HG03565 (cell line): ENCODE measurements around the gene SLC16A1.
"Not testable (repeated sequence)": the region's sequence is repeated elsewhere in the genome, so short reads cannot be mapped to it uniquely, and the experiment has no call there.

ENCODE experiments used
- ATAC-seq: cut with Tn5 transposase; IDR thresholded peaks from one replicate; pipeline ENCODE4 v1.9.1; 2021; ENCODE audit warnings: mild to moderate bottlenecking, moderate library complexity; ENCODE audit not compliant: unreplicated experiment

The SLC16A1 gene

GRCh38 chr1:112927462-112927990 is 28.5 kb downstream of the SLC16A1 start:
- no peak for ATAC-seq

DNA sequence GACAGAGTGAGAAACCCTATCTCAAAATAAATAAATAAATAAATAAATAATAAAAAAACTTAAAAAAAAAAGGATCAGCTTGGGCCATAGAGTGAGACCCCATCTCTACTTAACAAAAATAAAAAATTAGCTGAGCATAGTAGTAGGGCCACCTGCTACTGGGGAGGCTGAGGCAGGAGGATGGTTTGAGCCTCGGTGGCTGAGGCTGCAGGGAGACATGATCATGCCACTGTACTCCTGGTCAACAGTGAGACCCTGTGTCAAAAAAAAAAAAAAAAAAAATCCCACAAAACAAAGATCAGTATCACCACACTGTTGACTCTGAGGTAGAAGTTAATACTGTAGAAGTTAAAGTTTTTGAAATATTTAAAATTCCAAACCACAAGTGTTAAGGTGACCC is 29.1 kb downstream of the SLC16A1 start:
- ATAC-seq, result no peak

- ATAC-seq, result no peak
Observed at GRCh38 chr1:112925015-112925414, 31.0 kb downstream of the SLC16A1 start.

DNA sequence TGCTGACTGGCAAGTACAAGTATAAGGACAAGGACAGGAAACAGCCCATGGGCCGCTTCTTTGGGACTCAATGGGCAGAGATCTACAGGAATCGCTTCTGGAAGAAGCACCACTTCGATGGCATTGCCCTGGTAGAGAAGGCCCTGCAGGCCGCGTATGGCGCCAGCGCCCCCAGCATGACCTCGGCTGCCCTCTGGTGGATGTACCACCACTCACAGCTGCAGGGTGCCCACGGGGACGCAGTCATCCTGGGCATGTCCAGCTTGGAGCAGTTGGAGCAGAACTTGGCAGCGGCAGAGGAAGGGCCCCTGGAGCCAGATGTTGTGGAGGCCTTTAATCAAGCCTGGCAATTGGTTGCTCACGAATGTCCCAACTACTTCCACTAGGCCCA is 32.0 kb downstream of the SLC16A1 start:
- no peak for ATAC-seq

DNA sequence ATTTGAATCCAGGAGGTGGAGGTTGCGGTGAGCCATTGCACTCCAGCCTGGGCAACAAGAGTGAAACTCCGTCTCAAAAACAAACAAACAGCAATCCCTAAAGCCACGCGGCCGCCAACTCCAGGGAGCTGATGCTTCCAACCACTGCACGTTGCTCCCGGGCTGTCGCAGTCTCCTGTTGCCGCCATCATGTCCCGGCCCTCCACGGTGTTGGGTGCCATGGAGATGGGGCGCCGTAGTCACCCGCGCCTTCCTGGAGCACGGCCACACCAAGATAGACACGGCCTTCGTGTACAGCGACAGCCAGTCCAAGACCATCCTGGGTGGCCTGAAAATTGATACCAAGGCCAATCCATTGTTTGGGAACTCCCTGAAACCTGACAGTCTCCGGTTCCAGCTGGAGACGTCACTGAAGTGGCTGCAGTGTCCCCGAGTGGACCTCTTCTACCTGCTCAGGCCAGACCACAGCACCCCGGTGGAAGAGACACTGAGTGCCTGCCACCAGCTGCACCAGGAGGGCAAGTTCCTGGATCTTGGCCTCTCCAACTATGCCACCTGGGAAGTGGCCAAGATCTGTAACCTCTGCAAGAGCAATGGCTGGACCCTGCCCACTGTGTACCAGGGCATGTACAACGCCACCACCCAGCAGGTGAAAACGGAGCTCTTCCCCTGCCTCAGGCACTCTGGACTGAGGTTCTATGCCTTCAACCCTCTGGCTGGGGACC is 32.6 kb downstream of the SLC16A1 start:
- ATAC-seq, result no peak

GRCh38 chr1:112911506-112912220 is 44.3 kb downstream of the SLC16A1 start:
- no peak for ATAC-seq

GRCh38 chr1:112909847-112910246 is 46.1 kb downstream of the SLC16A1 start:
- ATAC-seq, result no peak

DNA sequence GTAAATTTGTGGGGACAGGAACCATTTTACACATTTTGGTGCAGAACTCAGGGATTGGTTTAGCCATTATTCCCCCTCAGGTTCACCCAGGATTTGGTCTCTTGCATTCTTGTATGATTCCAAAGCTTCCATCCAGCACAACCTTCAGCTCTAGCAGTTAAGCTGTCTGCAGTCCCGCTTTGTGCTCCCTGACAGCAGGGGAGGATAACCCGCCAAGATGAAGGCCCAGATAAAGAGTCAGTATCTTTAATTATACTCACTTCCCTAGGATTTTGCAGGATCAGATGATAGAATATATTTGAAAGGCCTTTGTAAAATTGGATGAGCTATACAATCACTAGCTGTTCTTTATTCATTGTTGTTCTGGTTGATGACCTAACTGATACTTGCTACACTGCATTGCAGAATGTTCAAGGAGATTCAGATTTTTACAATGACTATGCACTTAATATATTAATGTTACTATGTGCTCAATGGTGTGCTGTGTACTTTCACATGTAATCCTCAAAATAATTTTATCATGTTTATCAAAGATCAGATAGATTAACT is 49.8 kb downstream of the SLC16A1 start:
- ATAC-seq, result no peak

DNA sequence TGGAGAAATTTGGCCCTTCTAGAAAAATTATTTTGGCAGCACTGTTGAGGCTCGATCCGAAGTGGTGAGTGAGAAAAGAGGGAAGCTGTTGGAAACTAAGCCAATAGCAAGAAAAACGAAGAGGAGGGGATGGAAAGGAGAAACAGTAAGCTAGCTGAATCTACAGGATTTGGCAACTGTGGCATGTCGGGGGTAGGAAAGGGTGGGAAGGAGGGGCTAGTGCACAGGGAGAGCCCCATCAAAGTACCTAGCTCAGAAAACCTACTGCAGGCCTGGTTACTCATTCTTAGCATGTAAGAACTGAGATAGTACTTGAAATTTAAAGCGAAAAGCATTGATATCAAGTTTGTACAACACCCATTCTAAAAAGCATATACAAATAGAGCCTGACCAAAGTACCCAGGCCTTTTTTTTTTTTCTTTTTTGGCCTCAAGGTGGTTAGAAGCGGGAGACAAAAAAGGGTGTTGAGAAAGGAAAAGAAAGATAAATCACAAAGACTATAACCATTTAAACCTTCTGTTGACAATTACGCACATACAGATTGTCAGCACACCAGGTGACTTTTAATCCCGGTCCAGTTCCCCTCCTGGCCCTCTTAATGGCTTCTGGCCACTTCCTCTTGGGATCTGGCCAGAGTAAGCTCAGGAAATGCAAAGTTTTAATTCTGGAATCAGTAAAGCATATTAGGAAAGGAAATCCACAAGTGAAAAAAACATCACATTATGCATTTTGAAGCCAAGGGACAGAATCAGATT is 50.4 kb downstream of the SLC16A1 start:
- no peak for ATAC-seq

- ATAC-seq, result no peak
Observed at GRCh38 chr1:112904831-112905261, 51.1 kb downstream of the SLC16A1 start.

DNA sequence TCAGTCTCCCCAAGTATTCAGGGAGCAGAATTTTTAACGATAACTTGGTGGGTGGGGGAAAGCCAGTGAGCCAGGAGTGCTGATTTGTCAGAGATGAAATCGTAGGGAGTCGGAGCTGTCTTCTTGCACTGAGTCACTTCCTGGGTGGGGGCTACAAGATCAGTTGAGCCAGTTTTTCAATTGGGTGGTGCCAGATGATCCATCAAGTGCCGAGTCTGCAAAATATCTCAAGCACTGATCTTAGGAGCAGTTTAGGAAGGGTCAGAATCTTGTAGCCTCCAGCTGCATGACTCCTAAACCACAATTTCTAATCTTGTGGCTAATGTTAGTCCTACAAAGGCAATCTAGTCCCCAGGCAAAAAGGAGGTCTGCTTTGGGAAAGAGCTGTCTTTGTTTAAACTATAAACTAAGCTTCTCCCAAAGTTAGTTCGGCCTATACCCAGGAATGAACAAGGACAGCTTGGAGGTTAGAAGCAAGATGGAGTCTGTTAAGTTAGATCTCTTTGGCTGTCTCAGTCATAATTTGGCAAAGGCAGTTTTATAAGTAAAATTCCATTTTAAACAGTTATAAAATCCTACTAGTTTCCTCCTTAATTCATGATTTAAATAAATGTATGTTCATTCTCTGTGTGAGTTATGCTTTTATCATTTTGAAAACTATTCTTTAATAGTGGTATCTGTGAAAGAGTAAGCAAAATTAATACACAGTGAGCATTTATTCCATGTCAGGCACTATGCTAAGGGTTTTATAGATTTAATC is 51.7 kb downstream of the SLC16A1 start:
- ATAC-seq, result no peak

GRCh38 chr1:112902221-112902620 is 53.8 kb downstream of the SLC16A1 start:
- ATAC-seq, result no peak

DNA sequence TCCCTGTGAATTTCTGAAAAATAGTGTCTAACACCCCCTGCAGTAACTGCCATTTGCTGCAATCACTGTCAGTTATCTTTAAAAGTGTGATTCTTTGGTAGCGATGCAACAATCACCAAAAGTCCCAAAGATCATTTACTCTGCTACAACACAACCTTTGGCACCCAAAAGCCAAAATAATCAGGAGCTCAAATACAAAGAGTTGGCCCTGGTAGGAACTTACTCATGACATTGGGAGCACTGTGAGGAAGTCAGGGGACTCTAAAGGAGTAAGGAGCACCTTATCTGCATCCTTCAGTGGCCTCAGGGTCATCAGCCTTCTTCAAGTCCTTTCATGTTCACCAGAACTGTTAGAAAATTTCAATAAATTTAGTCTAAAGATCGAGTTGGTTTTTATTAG is 54.6 kb downstream of the SLC16A1 start:
- ATAC-seq, result no peak

DNA sequence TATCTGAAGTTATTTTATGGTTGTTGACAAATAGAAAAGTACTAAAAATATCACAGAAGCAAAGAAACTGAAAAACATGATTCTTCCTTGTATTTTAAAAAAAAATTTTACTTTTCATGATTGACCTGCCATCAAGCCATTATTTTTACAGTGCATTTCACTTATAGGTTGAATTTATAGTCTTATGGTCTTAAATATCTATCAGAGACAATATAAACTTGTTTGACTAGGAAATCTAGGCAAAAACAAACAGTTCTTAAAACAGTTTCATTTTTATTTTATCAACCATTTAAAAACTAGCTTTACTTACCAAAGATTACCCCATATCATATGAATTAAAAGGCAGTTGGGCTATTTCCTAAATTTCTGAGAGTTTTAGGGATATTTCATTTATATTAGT is 59.2 kb downstream of the SLC16A1 start:
- no peak for ATAC-seq

DNA sequence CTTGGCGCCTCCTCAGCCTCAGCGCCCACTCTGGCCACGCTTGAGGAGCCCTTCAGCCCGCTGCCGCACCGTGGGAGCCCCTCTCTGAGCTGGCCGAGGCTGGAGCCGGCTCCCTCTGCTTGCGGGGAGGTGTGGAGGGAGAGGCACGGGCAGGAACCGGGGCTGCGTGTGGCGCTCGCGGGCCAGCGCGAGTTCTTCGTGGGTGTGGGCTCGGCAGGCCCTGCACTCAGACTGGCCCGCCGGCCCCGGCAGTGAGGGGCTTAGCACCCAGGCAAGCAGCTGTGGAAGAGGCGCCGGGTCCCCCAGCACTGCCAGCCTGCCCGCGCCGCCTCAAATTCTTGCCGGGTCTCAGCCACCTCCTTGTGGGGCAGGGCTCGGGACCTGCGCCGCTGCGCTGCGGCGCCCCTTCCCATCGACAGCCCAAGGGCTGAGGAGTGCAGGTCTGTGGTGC is 61.4 kb downstream of the SLC16A1 start:
- no peak for ATAC-seq

DNA sequence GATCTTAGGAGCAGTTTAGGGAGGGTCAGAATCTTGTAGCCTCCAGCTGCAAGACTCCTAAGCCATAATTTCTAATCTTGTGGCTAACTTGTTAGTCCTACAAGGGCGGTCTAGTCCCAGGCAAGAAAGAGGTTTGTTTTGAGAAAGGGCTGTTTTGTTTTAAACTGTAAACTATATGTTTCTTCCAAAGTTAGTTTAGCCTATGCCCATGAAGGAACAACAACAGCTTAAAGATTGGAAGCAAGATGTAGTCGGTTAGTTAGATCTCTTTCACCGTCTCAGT is 62.0 kb downstream of the SLC16A1 start:
- no peak for ATAC-seq

DNA sequence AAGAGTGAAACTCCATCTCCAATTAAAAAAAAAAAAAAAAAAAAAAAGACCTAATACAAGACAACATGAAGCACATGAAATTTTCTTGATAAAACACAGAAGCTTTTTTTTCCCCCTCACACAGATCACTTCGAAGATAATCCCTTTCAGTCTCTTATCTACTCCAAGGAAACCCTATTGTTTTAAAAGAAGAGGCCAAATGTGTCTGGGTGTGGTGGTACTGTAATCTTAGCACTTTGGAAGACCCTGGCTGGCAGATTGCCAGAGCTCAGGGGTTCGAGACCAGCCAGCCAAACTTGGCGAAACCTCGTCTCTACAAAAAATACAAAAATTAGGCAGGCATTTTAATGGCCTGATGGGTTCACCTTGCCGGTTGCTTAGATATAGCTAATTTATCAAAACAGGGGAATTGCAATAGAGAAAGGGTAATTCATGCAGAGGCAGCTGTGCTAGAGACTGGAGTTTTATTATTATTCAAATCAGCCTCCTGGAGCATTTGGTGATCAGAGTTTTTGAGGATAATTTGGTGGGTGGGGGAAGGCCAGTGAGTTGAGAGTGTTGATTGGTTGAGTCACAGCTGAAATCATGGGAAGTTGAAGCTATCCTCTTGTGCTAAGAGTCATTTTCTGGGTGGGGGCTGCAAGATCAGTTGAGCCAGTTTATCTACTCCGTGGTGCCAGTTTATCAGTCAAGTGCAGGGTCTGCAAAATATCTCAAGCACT is 62.5 kb downstream of the SLC16A1 start:
- ATAC-seq, result no peak

DNA sequence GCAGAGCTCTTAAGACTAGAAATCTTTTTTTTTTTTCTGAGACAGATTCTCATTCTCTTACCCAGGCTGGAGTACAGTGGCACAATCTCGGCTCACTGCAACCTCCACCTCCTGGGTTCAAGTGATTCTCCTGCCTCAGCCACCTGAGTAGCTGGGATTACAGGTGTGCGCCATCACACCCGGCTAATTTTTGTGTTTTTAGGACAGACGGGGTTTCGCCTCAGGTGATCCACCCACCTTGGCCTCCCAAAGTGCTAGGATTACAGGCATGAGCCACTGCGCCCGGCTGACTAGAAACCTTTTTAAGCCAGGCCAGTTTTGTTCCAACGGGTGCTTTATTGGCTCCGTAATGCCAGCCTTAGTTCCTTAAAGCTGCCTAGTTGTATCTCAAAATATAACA is 66.1 kb downstream of the SLC16A1 start:
- not testable (repeated sequence) for ATAC-seq

GRCh38 chr1:112889052-112889768 is 66.8 kb downstream of the SLC16A1 start:
- ATAC-seq, result no peak
